ENCODE data around the gene DOK4.

The DOK4 gene

GRCh38 chr16:57476546-57477410 is 9.5 kb downstream of the DOK4 start:
- DNase-seq (ENCODE audit: low spot score): no peak

GRCh38 chr16:57475711-57476339 is 10.5 kb downstream of the DOK4 start:
- DNase-seq (ENCODE audit: low spot score): peak; percentile 67

GRCh38 chr16:57474671-57475661 is 11.3 kb downstream of the DOK4 start:
- DNase-seq (ENCODE audit: low spot score): no peak

GRCh38 chr16:57473906-57474305 is 12.4 kb downstream of the DOK4 start:
- DNase-seq (ENCODE audit: low spot score): no peak

- DNase-seq (ENCODE audit: low spot score): no peak
Measured at GRCh38 chr16:57473176-57473840, 13.0 kb downstream of the DOK4 start.

- DNase-seq (ENCODE audit: low spot score): no peak
Measured at GRCh38 chr16:57472665-57473060, 13.6 kb downstream of the DOK4 start.

- no peak for DNase-seq (ENCODE audit: low spot score)
Measured at GRCh38 chr16:57471852-57472664, 14.2 kb downstream of the DOK4 start.

GRCh38 chr16:57471209-57471608 is 15.1 kb downstream of the DOK4 start:
- no peak for DNase-seq (ENCODE audit: low spot score)

GRCh38 chr16:57470711-57471110 is 15.6 kb downstream of the DOK4 start:
- DNase-seq (ENCODE audit: low spot score): no peak

- no peak for DNase-seq (ENCODE audit: low spot score)
Measured at GRCh38 chr16:57469917-57470470, 16.3 kb downstream of the DOK4 start.

- DNase-seq (ENCODE audit: low spot score): no peak
Measured at GRCh38 chr16:57469046-57469445, 17.2 kb downstream of the DOK4 start.

GRCh38 chr16:57468346-57468745 is 17.9 kb downstream of the DOK4 start:
- no peak for DNase-seq (ENCODE audit: low spot score)

GRCh38 chr16:57464523-57464922 is 21.8 kb downstream of the DOK4 start:
- no peak for DNase-seq (ENCODE audit: low spot score)

GRCh38 chr16:57462978-57463362 is 23.3 kb downstream of the DOK4 start:
- peak; percentile 55 for DNase-seq (ENCODE audit: low spot score)

- peak; percentile 94 for DNase-seq (ENCODE audit: low spot score)
Measured at GRCh38 chr16:57462209-57462977, 23.9 kb downstream of the DOK4 start, which contains the start of gene POLR2C. Gene POLR2C (plus strand): TSS chr16:57462679. CDS start chr16:57462725, 46 bp downstream.

- DNase-seq (ENCODE audit: low spot score): no peak
Measured at GRCh38 chr16:57452021-57452420, 34.3 kb downstream of the DOK4 start.

GRCh38 chr16:57447186-57447962 is 38.9 kb downstream of the DOK4 start, which contains the start of the genes CIAPIN1 and COQ9:
Gene CIAPIN1 (minus strand): TSS chr16:57447385. CDS start chr16:57440928, 6,457 bp downstream.
Gene COQ9 (plus strand): TSS chr16:57447479. CDS start chr16:57447506, 27 bp downstream.
- peak; percentile 98 for DNase-seq (ENCODE audit: low spot score)

- peak; percentile 71 for DNase-seq (ENCODE audit: low spot score)
Measured at GRCh38 chr16:57446531-57447185, 39.6 kb downstream of the DOK4 start.
